ENCODE measurements around the gene CLK2. TPM values are rescaled to one million over a fixed set of nuclear protein-coding genes. Genes with fewer than 3 reads are reported as not detected.

The CLK2 gene
- total and polyA plus RNA-seq, 2 of the 13 experiments (the other 11 are each of a cell fraction or from before 2014, with no cell fraction given), result 20.1 to 73.5 TPM

GRCh38 chr1:155226910-155227260 is 46.4 kb downstream of the CLK2 start:
- peak; percentile 38 for DNase-seq (ENCODE audit: low spot score)
- in situ Hi-C loops (cut with HindIII; ENCODE audit: extremely low pct_ligation_motif_present, low pct_unique_long_range_greater_than_20kb), result no loop called here
- POLR2A ChIA-PET, result interaction anchor here (0.6 to 1.8 kb wide), 6 partner anchors 17 to 223 kb away, joined by 3 to 10 read pairs (median 4); partner anchors contain the start of genes CLK2 and KRTCAP2
- TF ChIP-seq HES4 (CRISPR knock-in tag; IDR thresholded peaks at IDR 0.05; ENCODE audit: borderline replicate concordance), result no peak
- no peak for TF ChIP-seq TAF15 (IDR thresholded peaks at IDR 0.05; ENCODE audit: low read depth, low read length, poor library complexity, severe bottlenecking)
- TF ChIP-seq KAT8 (CRISPR knock-in tag; IDR thresholded peaks at IDR 0.05), result no peak
- 0 out of 2 replicates have a peak, but pooled peaks have one; percentile 49 for TF ChIP-seq ZNF746 (CRISPR knock-in tag; IDR thresholded peaks at IDR 0.05)
- TF ChIP-seq, protein P1, sequence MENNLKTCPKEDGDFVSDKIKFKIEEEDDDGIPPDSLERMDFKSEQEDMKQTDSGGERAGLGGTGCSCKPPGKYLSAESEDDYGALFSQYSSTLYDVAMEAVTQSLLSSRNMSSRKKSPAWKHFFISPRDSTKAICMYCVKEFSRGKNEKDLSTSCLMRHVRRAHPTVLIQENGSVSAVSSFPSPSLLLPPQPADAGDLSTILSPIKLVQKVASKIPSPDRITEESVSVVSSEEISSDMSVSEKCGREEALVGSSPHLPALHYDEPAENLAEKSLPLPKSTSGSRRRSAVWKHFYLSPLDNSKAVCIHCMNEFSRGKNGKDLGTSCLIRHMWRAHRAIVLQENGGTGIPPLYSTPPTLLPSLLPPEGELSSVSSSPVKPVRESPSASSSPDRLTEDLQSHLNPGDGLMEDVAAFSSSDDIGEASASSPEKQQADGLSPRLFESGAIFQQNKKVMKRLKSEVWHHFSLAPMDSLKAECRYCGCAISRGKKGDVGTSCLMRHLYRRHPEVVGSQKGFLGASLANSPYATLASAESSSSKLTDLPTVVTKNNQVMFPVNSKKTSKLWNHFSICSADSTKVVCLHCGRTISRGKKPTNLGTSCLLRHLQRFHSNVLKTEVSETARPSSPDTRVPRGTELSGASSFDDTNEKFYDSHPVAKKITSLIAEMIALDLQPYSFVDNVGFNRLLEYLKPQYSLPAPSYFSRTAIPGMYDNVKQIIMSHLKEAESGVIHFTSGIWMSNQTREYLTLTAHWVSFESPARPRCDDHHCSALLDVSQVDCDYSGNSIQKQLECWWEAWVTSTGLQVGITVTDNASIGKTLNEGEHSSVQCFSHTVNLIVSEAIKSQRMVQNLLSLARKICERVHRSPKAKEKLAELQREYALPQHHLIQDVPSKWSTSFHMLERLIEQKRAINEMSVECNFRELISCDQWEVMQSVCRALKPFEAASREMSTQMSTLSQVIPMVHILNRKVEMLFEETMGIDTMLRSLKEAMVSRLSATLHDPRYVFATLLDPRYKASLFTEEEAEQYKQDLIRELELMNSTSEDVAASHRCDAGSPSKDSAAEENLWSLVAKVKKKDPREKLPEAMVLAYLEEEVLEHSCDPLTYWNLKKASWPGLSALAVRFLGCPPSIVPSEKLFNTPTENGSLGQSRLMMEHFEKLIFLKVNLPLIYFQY (CRISPR knock-in tag; IDR thresholded peaks at IDR 0.05; ENCODE audit: borderline replicate concordance), result no peak
- TF ChIP-seq ZNF446 (CRISPR knock-in tag; IDR thresholded peaks at IDR 0.05), result no peak
- TF ChIP-seq MATR3 (CRISPR knock-in tag; IDR thresholded peaks at IDR 0.05), result no peak
- 0 out of 2 replicates have a peak, but pooled peaks have one; percentile 29 for TF ChIP-seq GLI4 (CRISPR knock-in tag; IDR thresholded peaks at IDR 0.05; ENCODE audit: borderline replicate concordance)
- 0 out of 2 replicates have a peak, but pooled peaks have one; percentile 54 for TF ChIP-seq ZNF784 (CRISPR knock-in tag; IDR thresholded peaks at IDR 0.05; ENCODE audit: borderline replicate concordance)
- TF ChIP-seq ZNF543 (CRISPR knock-in tag; IDR thresholded peaks at IDR 0.05), result no peak
- TF ChIP-seq IRF2 (CRISPR knock-in tag; IDR thresholded peaks at IDR 0.05), result no peak
- TF ChIP-seq, protein P2, sequence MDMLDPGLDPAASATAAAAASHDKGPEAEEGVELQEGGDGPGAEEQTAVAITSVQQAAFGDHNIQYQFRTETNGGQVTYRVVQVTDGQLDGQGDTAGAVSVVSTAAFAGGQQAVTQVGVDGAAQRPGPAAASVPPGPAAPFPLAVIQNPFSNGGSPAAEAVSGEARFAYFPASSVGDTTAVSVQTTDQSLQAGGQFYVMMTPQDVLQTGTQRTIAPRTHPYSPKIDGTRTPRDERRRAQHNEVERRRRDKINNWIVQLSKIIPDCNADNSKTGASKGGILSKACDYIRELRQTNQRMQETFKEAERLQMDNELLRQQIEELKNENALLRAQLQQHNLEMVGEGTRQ (IDR thresholded peaks at IDR 0.05; ENCODE audit: low read depth, low read length), result no peak
- TF ChIP-seq, protein P2 (CRISPR knock-in tag; IDR thresholded peaks at IDR 0.05; ENCODE audit: borderline replicate concordance), result no peak
- no peak for TF ChIP-seq NFE2L1 (CRISPR knock-in tag; IDR thresholded peaks at IDR 0.05; ENCODE audit: borderline replicate concordance)
- TF ChIP-seq, protein P3, sequence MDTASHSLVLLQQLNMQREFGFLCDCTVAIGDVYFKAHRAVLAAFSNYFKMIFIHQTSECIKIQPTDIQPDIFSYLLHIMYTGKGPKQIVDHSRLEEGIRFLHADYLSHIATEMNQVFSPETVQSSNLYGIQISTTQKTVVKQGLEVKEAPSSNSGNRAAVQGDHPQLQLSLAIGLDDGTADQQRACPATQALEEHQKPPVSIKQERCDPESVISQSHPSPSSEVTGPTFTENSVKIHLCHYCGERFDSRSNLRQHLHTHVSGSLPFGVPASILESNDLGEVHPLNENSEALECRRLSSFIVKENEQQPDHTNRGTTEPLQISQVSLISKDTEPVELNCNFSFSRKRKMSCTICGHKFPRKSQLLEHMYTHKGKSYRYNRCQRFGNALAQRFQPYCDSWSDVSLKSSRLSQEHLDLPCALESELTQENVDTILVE (CRISPR knock-in tag; IDR thresholded peaks at IDR 0.05), result no peak
- TF ChIP-seq KLF13 (CRISPR knock-in tag; IDR thresholded peaks at IDR 0.05), result no peak

More at GRCh38 chr1:155226910-155227260, 46.4 kb downstream of the CLK2 start:
- Histone ChIP-seq H3K4me1 (ENCODE audit: insufficient read depth, low read length) (peaks cover 32% of the 10 kb centered on the region), H3K36me3 (replicated peaks in 1 of 2; ENCODE audit: control insufficient read depth in 1 of 2, insufficient read depth in 2 of 2, low read length in 2 of 2) (no peaks in the 10 kb centered on the region), H4K20me1 (ENCODE audit: insufficient read depth, low read length) (no peaks in the 10 kb centered on the region), H2AFZ (ENCODE audit: low read length) (peak overlapping the region; percentile 4), H3K27ac (ENCODE audit: extremely low read length, insufficient read depth, low read length) (peak overlapping the region; percentile 66), H3K4me2 (ENCODE audit: low read depth, low read length) (peak overlapping the region; percentile 83), H3K9me3 (ENCODE audit: low read length) (no peaks in the 10 kb centered on the region), H3K79me2 (ENCODE audit: insufficient read depth, low read length) (no peaks in the 10 kb centered on the region), H3K27me3 (ENCODE audit: control insufficient read depth in 1 of 2, insufficient read depth in 2 of 2, low read length in 2 of 2) (no peaks in the 10 kb centered on the region), H3K9ac (ENCODE audit: insufficient read depth, low read depth, low read length) (peak overlapping the region; percentile 72), H3K4me3 (replicated peaks in 1 of 3; ENCODE audit: insufficient read depth in 1 of 3, low read depth in 2 of 3, low read length in 3 of 3) (peak overlapping the region; percentile 67 to 69 (median 69))
- CTCF ChIA-PET (ENCODE audit: low intra/inter-chr PET ratio, low total read pairs), result interaction anchor here (1.9 to 2.0 kb wide), 2 partner anchors 20 to 50 kb away, joined by 6 to 12 read pairs; no protein-coding TSS in a partner anchor
- WGBS (ENCODE audit: low lambda C conversion rate), result under 1% methylated on average over 19 of the region's 19 CpGs
- intact Hi-C loops (cut with micrococcal nuclease; ENCODE audit: unreplicated experiment), result loop anchor here (1.0 kb wide), 2 partner anchors 20 to 51 kb away; partner anchors contain the start of gene THBS3
- FAIRE-seq, result no peak
- TSS peak; percentile 93 for BruUV-seq (replicated peaks)
- peak; percentile 79 for ATAC-seq

All from HepG2 (cell line).